ENCODE results near the gene ALPP.

DNA sequence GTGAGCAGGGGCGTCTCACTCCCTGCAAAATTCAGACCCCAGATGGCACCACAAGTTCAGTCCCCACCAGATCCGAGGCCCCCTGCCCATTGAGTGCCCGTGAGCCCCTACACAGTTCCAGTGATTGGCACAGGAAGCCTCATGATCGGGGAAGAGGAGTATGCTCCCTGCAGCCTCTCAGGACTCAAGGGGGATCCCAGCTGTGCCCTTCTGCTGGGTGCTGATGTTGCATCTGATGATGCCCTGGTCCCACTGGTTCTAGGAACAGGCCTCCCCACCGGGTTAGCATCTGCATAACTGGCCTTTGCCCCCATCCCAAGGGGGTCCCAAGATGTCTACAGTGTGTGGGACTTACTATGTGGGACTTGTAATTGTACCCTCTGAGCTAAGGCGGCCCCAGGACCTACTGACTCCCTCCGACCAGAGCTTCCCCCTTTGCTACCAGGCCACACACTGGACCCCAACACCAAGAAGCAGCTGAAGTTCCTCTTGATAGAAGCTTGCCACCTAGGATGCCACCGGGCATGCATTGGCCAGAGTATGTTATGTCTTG, 36.7 kb downstream of the ALPP start:
- TF ChIP-seq, protein P1, sequence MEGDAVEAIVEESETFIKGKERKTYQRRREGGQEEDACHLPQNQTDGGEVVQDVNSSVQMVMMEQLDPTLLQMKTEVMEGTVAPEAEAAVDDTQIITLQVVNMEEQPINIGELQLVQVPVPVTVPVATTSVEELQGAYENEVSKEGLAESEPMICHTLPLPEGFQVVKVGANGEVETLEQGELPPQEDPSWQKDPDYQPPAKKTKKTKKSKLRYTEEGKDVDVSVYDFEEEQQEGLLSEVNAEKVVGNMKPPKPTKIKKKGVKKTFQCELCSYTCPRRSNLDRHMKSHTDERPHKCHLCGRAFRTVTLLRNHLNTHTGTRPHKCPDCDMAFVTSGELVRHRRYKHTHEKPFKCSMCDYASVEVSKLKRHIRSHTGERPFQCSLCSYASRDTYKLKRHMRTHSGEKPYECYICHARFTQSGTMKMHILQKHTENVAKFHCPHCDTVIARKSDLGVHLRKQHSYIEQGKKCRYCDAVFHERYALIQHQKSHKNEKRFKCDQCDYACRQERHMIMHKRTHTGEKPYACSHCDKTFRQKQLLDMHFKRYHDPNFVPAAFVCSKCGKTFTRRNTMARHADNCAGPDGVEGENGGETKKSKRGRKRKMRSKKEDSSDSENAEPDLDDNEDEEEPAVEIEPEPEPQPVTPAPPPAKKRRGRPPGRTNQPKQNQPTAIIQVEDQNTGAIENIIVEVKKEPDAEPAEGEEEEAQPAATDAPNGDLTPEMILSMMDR (IDR thresholded peaks at IDR 0.05) = no peak
- no peak for TF ChIP-seq EZH2 (IDR thresholded peaks at IDR 0.05)

Data from neural progenitor cell (in vitro differentiated cells).